MM.1S (cell line): ENCODE data around the gene VWA7.

Experiments
- EZH2phosphoT487 ChIP-seq: fragments of 300-600 bp; sonication (generic); IDR thresholded peaks from 2 replicates; pipeline ENCODE4 v1.6.1; 2018; ENCODE audit warnings: antibody characterized with exemption, low read length
- TF ChIP-seq, protein P1 (sequence below): fragments of 300-600 bp; sonication (generic); IDR thresholded peaks from 2 replicates; pipeline ENCODE4 v1.5.1; 2016; ENCODE audit warnings: antibody characterized with exemption, low read length, mixed read lengths

DNA sequence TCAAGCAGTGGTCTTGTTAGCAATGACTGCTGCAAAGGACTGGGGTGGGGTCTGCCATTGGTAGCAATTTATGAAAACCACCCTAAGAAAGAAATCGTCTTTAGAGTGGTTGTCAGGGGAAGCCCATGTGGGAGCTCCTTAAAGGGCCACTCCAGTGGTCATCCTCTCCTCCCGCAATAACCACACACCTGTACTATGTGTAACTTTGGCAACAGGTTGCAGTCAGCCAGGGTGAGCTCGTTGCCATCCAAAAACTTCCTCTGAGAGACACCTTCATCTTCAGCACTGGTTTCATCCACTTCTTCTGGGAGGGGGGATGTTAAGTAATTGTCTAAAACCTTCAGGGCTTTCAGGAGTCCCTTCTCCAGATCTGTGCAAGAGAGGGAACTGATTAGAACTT lies 45.1 kb downstream of the VWA7 start:
- TF ChIP-seq, protein P1, sequence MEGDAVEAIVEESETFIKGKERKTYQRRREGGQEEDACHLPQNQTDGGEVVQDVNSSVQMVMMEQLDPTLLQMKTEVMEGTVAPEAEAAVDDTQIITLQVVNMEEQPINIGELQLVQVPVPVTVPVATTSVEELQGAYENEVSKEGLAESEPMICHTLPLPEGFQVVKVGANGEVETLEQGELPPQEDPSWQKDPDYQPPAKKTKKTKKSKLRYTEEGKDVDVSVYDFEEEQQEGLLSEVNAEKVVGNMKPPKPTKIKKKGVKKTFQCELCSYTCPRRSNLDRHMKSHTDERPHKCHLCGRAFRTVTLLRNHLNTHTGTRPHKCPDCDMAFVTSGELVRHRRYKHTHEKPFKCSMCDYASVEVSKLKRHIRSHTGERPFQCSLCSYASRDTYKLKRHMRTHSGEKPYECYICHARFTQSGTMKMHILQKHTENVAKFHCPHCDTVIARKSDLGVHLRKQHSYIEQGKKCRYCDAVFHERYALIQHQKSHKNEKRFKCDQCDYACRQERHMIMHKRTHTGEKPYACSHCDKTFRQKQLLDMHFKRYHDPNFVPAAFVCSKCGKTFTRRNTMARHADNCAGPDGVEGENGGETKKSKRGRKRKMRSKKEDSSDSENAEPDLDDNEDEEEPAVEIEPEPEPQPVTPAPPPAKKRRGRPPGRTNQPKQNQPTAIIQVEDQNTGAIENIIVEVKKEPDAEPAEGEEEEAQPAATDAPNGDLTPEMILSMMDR, result no peak
- TF ChIP-seq EZH2phosphoT487, result no peak
